Prostate gland (tissue), 2 donors: ENCODE measurements around the gene PRDM11.

Experiments used
- CTCF ChIP-seq, 4 experiments: fragments of 200-600 bp in 2 of 4; fragments of 450-650 bp in 2 of 4; sonication (generic) in 2 of 4; IDR thresholded peaks; 1 replicate in 3 of 4; 2 replicates in 1 of 4; pipeline ENCODE4 v1.5.1; 2016 to 2019; ENCODE audit warnings: antibody characterized with exemption in 4 of 4, mild to moderate bottlenecking in 2 of 4, moderate library complexity in 2 of 4
- POLR2A ChIP-seq: fragments of 450-650 bp; IDR thresholded peaks from one replicate; pipeline ENCODE4 v1.6.1; 2016; ENCODE audit warnings: antibody characterized with exemption, mild to moderate bottlenecking

GRCh38 chr11:45154276-45154675 is 7.8 kb downstream of the PRDM11 start:
- no peak for TF ChIP-seq POLR2A
- TF ChIP-seq CTCF (IDR thresholded peaks at IDR 0.05) = no peak
